Measurements from ENCODE around the gene CLTCL1.

CLTCL1 gene

GRCh38 chr22:19134874-19135273 is 156.6 kb downstream of the CLTCL1 start:
- Histone ChIP-seq H3K36me3 (ENCODE audit: control insufficient read depth in 2 of 2, insufficient read depth in 2 of 2, low read length in 2 of 2) (peaks cover 55 to 65% of the 10 kb centered on the region in 2 donors), H3K9me3 (ENCODE audit: control insufficient read depth in 2 of 2, low read length in 2 of 2) (no peaks in the 10 kb centered on the region), H3K4me3 (ENCODE audit: low read length in 2 of 2) (no peak overlapping the region), H3K9ac (ENCODE audit: low read length in 2 of 2) (no peak overlapping the region), H3K4me1 (ENCODE audit: control insufficient read depth, insufficient read depth, low read length) (no peaks in the 10 kb centered on the region), H3K27ac (ENCODE audit: low read length) (no peak overlapping the region), H3K27me3 (ENCODE audit: control insufficient read depth in 1 of 2, insufficient read depth in 2 of 2, low read length in 2 of 2) (no peaks in the 10 kb centered on the region)

- no peaks in the 10 kb centered on the region for H3K27me3 ChIP-seq (ENCODE audit: control insufficient read depth in 1 of 2, insufficient read depth in 2 of 2, low read length in 2 of 2)
- no peak overlapping the region for H3K4me3 ChIP-seq (ENCODE audit: low read length in 2 of 2)
- no peak overlapping the region for H3K9ac ChIP-seq (ENCODE audit: low read length in 2 of 2)
- H3K9me3 ChIP-seq (ENCODE audit: control insufficient read depth in 2 of 2, low read length in 2 of 2): no peaks in the 10 kb centered on the region
- H3K27ac ChIP-seq (ENCODE audit: low read length): no peak overlapping the region
- H3K36me3 ChIP-seq (ENCODE audit: control insufficient read depth in 2 of 2, insufficient read depth in 2 of 2, low read length in 2 of 2): peaks cover 49 to 59% of the 10 kb centered on the region in 2 donors
- no peaks in the 10 kb centered on the region for H3K4me1 ChIP-seq (ENCODE audit: control insufficient read depth, insufficient read depth, low read length)
Observed at GRCh38 chr22:19134176-19134831, 157.2 kb downstream of the CLTCL1 start.

GRCh38 chr22:19133561-19133960 is 158.0 kb downstream of the CLTCL1 start:
- peaks cover 41 to 52% of the 10 kb centered on the region in 2 donors for H3K36me3 ChIP-seq (ENCODE audit: control insufficient read depth in 2 of 2, insufficient read depth in 2 of 2, low read length in 2 of 2)
- no peak overlapping the region for H3K4me3 ChIP-seq (ENCODE audit: low read length in 2 of 2)
- no peak overlapping the region for H3K9ac ChIP-seq (ENCODE audit: low read length in 2 of 2)
- no peak overlapping the region for H3K27ac ChIP-seq (ENCODE audit: low read length)
- H3K27me3 ChIP-seq (ENCODE audit: control insufficient read depth in 1 of 2, insufficient read depth in 2 of 2, low read length in 2 of 2): no peaks in the 10 kb centered on the region
- H3K4me1 ChIP-seq (ENCODE audit: control insufficient read depth, insufficient read depth, low read length): no peaks in the 10 kb centered on the region
- no peaks in the 10 kb centered on the region for H3K9me3 ChIP-seq (ENCODE audit: control insufficient read depth in 2 of 2, low read length in 2 of 2)

- Histone ChIP-seq H3K9me3 (ENCODE audit: control insufficient read depth in 2 of 2, low read length in 2 of 2) (no peaks in the 10 kb centered on the region), H3K4me1 (ENCODE audit: control insufficient read depth, insufficient read depth, low read length) (no peaks in the 10 kb centered on the region), H3K27me3 (ENCODE audit: control insufficient read depth in 1 of 2, insufficient read depth in 2 of 2, low read length in 2 of 2) (no peaks in the 10 kb centered on the region), H3K9ac (ENCODE audit: low read length in 2 of 2) (no peak overlapping the region), H3K4me3 (ENCODE audit: low read length in 2 of 2) (no peak overlapping the region), H3K27ac (ENCODE audit: low read length) (no peak overlapping the region), H3K36me3 (ENCODE audit: control insufficient read depth in 2 of 2, insufficient read depth in 2 of 2, low read length in 2 of 2) (peaks cover 34 to 46% of the 10 kb centered on the region in 2 donors)
Observed at GRCh38 chr22:19132693-19133400, 158.7 kb downstream of the CLTCL1 start.

DNA sequence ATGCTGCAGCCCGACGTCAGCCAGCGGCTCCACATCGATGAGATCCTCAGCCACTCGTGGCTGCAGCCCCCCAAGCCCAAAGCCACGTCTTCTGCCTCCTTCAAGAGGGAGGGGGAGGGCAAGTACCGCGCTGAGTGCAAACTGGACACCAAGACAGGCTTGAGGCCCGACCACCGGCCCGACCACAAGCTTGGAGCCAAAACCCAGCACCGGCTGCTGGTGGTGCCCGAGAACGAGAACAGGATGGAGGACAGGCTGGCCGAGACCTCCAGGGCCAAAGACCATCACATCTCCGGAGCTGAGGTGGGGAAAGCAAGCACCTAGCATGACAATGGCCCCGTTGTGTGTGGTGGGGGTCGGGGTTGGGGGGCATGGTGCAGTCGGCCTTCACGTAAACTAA is 159.4 kb downstream of the CLTCL1 start:
- H3K36me3 ChIP-seq (ENCODE audit: control insufficient read depth in 2 of 2, insufficient read depth in 2 of 2, low read length in 2 of 2): peaks cover 32 to 39% of the 10 kb centered on the region in 2 donors
- no peak overlapping the region for H3K27ac ChIP-seq (ENCODE audit: low read length)
- no peaks in the 10 kb centered on the region for H3K9me3 ChIP-seq (ENCODE audit: control insufficient read depth in 2 of 2, low read length in 2 of 2)
- H3K4me3 ChIP-seq (ENCODE audit: low read length in 2 of 2): no peak overlapping the region
- H3K27me3 ChIP-seq (ENCODE audit: control insufficient read depth in 1 of 2, insufficient read depth in 2 of 2, low read length in 2 of 2): no peaks in the 10 kb centered on the region
- no peak overlapping the region for H3K9ac ChIP-seq (ENCODE audit: low read length in 2 of 2)
- no peaks in the 10 kb centered on the region for H3K4me1 ChIP-seq (ENCODE audit: control insufficient read depth, insufficient read depth, low read length)

DNA sequence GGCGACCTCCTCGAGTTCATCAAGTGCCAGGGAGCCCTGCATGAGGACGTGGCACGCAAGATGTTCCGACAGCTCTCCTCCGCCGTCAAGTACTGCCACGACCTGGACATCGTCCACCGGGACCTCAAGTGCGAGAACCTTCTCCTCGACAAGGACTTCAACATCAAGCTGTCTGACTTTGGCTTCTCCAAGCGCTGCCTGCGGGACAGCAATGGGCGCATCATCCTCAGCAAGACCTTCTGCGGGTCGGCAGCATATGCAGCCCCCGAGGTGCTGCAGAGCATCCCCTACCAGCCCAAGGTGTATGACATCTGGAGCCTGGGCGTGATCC is 159.9 kb downstream of the CLTCL1 start:
- H3K27me3 ChIP-seq (ENCODE audit: control insufficient read depth in 1 of 2, insufficient read depth in 2 of 2, low read length in 2 of 2): no peaks in the 10 kb centered on the region
- peaks cover 30 to 34% of the 10 kb centered on the region in 2 donors for H3K36me3 ChIP-seq (ENCODE audit: control insufficient read depth in 2 of 2, insufficient read depth in 2 of 2, low read length in 2 of 2)

GRCh38 chr22:19130959-19131684 is 160.4 kb downstream of the CLTCL1 start, which contains the start of gene TSSK2:
TSS of gene TSSK2 (plus strand) at chr22:19131308. CDS start at chr22:19131400, 92 bp downstream.
- no peaks in the 10 kb centered on the region for H3K4me1 ChIP-seq (ENCODE audit: control insufficient read depth, insufficient read depth, low read length)
- H3K9ac ChIP-seq (ENCODE audit: low read length in 2 of 2): no peak within 1 kb of the TSS
- no peak within 1 kb of the TSS for H3K27ac ChIP-seq (ENCODE audit: low read length)
- no peak within 1 kb of the TSS for H3K4me3 ChIP-seq (ENCODE audit: low read length in 2 of 2)
- no peaks in the 10 kb centered on the region for H3K9me3 ChIP-seq (ENCODE audit: control insufficient read depth in 2 of 2, low read length in 2 of 2)
- peaks cover 26 to 30% of the 10 kb centered on the region in 2 donors for H3K36me3 ChIP-seq (ENCODE audit: control insufficient read depth in 2 of 2, insufficient read depth in 2 of 2, low read length in 2 of 2)
- no peaks in the 10 kb centered on the region for H3K27me3 ChIP-seq (ENCODE audit: control insufficient read depth in 1 of 2, insufficient read depth in 2 of 2, low read length in 2 of 2)

More for the DNA sequence above, 159.9 kb downstream of the CLTCL1 start:
- Histone ChIP-seq H3K9me3 (ENCODE audit: control insufficient read depth in 2 of 2, low read length in 2 of 2) (no peaks in the 10 kb centered on the region), H3K27ac (ENCODE audit: low read length) (no peak overlapping the region), H3K4me3 (ENCODE audit: low read length in 2 of 2) (no peak overlapping the region), H3K9ac (ENCODE audit: low read length in 2 of 2) (no peak overlapping the region), H3K4me1 (ENCODE audit: control insufficient read depth, insufficient read depth, low read length) (no peaks in the 10 kb centered on the region)

GRCh38 chr22:19129871-19130270 is 161.6 kb downstream of the CLTCL1 start:
- Histone ChIP-seq H3K4me1 (ENCODE audit: control insufficient read depth, insufficient read depth, low read length) (no peaks in the 10 kb centered on the region), H3K36me3 (ENCODE audit: control insufficient read depth in 2 of 2, insufficient read depth in 2 of 2, low read length in 2 of 2) (peaks cover 23% of the 10 kb centered on the region in 2 donors), H3K27me3 (ENCODE audit: control insufficient read depth in 1 of 2, insufficient read depth in 2 of 2, low read length in 2 of 2) (no peaks in the 10 kb centered on the region), H3K9ac (ENCODE audit: low read length in 2 of 2) (no peak overlapping the region), H3K4me3 (ENCODE audit: low read length in 2 of 2) (no peak overlapping the region), H3K9me3 (ENCODE audit: control insufficient read depth in 2 of 2, low read length in 2 of 2) (no peaks in the 10 kb centered on the region), H3K27ac (ENCODE audit: low read length) (no peak overlapping the region)
